ENCODE results near the gene OR6B2. TPM values are rescaled to one million over a fixed set of nuclear protein-coding genes. Genes with fewer than 3 reads are reported as not detected.

OR6B2 gene
- total and polyA plus RNA-seq, 4 donors: not detected

DNA sequence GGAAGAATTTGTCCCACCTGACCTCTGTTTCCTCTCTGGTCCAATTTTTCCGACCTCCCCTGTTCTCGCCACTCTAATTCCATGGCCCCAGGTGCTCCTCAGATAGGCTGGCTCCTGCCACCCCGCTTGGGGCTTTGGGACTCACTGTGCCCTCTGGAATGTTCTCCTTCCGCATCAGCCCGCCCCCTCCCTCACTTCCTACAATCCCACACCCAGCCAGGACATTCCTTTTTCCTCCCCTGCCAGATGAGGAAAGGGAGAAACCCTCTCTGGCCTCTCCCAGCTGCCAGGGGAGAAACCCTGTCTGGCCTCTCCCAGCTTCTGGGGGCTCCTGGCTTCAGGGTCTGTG is 3.1 kb upstream of the OR6B2 start:
- no peaks in the 10 kb centered on the region for H3K9me3 ChIP-seq (ENCODE audit: control insufficient read depth in 4 of 4, low read length in 3 of 4)
- H3K27ac ChIP-seq (ENCODE audit: low read depth in 1 of 2, low read length in 2 of 2): no peak overlapping the region
- no peak for DNase-seq (ENCODE audit: low spot score)
- H3K27me3 ChIP-seq (ENCODE audit: control insufficient read depth in 4 of 4, insufficient read depth in 4 of 4, low read length in 3 of 4): peaks cover 0 to 12% (median 1%) of the 10 kb centered on the region in 4 donors
- no peaks in the 10 kb centered on the region for H3K36me3 ChIP-seq (ENCODE audit: control insufficient read depth in 4 of 4, insufficient read depth in 3 of 4, low read depth in 1 of 4, low read length in 3 of 4)
- H3K4me3 ChIP-seq (ENCODE audit: low read depth in 1 of 3, low read length in 3 of 3): no peak overlapping the region
- H3K4me1 ChIP-seq (ENCODE audit: control insufficient read depth in 4 of 4, insufficient read depth in 4 of 4, low read length in 3 of 4): no peaks in the 10 kb centered on the region
- no peak overlapping the region for H3K9ac ChIP-seq (ENCODE audit: low read depth in 1 of 2, low read length in 2 of 2)
- TF ChIP-seq, protein P1, sequence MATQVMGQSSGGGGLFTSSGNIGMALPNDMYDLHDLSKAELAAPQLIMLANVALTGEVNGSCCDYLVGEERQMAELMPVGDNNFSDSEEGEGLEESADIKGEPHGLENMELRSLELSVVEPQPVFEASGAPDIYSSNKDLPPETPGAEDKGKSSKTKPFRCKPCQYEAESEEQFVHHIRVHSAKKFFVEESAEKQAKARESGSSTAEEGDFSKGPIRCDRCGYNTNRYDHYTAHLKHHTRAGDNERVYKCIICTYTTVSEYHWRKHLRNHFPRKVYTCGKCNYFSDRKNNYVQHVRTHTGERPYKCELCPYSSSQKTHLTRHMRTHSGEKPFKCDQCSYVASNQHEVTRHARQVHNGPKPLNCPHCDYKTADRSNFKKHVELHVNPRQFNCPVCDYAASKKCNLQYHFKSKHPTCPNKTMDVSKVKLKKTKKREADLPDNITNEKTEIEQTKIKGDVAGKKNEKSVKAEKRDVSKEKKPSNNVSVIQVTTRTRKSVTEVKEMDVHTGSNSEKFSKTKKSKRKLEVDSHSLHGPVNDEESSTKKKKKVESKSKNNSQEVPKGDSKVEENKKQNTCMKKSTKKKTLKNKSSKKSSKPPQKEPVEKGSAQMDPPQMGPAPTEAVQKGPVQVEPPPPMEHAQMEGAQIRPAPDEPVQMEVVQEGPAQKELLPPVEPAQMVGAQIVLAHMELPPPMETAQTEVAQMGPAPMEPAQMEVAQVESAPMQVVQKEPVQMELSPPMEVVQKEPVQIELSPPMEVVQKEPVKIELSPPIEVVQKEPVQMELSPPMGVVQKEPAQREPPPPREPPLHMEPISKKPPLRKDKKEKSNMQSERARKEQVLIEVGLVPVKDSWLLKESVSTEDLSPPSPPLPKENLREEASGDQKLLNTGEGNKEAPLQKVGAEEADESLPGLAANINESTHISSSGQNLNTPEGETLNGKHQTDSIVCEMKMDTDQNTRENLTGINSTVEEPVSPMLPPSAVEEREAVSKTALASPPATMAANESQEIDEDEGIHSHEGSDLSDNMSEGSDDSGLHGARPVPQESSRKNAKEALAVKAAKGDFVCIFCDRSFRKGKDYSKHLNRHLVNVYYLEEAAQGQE (IDR thresholded peaks at IDR 0.05): no peak
- TF ChIP-seq, protein P2, sequence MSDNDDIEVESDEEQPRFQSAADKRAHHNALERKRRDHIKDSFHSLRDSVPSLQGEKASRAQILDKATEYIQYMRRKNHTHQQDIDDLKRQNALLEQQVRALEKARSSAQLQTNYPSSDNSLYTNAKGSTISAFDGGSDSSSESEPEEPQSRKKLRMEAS (IDR thresholded peaks at IDR 0.05): no peak
- TF ChIP-seq FOXA1 (IDR thresholded peaks at IDR 0.05) (no peak), TAF1 (conservative IDR thresholded peaks at IDR 0.05) (no peak), JUND (IDR thresholded peaks at IDR 0.05) (no peak), NR2F2 (IDR thresholded peaks at IDR 0.05) (no peak), HNF4G (IDR thresholded peaks at IDR 0.05) (no peak), EGR1 (IDR thresholded peaks at IDR 0.05; ENCODE audit: low read depth in 2 of 2) (no peak), GABPA (IDR thresholded peaks at IDR 0.05 in 1 of 2, conservative IDR thresholded peaks at IDR 0.05 in 1 of 2) (no peak), FOXA2 (IDR thresholded peaks at IDR 0.05) (no peak), SP1 (IDR thresholded peaks at IDR 0.05) (no peak)
- TF ChIP-seq, protein P3, sequence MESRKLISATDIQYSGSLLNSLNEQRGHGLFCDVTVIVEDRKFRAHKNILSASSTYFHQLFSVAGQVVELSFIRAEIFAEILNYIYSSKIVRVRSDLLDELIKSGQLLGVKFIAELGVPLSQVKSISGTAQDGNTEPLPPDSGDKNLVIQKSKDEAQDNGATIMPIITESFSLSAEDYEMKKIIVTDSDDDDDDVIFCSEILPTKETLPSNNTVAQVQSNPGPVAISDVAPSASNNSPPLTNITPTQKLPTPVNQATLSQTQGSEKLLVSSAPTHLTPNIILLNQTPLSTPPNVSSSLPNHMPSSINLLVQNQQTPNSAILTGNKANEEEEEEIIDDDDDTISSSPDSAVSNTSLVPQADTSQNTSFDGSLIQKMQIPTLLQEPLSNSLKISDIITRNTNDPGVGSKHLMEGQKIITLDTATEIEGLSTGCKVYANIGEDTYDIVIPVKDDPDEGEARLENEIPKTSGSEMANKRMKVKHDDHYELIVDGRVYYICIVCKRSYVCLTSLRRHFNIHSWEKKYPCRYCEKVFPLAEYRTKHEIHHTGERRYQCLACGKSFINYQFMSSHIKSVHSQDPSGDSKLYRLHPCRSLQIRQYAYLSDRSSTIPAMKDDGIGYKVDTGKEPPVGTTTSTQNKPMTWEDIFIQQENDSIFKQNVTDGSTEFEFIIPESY (IDR thresholded peaks at IDR 0.05): no peak
- TF ChIP-seq, protein P4, sequence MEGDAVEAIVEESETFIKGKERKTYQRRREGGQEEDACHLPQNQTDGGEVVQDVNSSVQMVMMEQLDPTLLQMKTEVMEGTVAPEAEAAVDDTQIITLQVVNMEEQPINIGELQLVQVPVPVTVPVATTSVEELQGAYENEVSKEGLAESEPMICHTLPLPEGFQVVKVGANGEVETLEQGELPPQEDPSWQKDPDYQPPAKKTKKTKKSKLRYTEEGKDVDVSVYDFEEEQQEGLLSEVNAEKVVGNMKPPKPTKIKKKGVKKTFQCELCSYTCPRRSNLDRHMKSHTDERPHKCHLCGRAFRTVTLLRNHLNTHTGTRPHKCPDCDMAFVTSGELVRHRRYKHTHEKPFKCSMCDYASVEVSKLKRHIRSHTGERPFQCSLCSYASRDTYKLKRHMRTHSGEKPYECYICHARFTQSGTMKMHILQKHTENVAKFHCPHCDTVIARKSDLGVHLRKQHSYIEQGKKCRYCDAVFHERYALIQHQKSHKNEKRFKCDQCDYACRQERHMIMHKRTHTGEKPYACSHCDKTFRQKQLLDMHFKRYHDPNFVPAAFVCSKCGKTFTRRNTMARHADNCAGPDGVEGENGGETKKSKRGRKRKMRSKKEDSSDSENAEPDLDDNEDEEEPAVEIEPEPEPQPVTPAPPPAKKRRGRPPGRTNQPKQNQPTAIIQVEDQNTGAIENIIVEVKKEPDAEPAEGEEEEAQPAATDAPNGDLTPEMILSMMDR (IDR thresholded peaks at IDR 0.05; ENCODE audit: low read depth, low read length, missing input control): no peak
- WGBS: 43% methylated on average over 5 of the region's 5 CpGs

DNA sequence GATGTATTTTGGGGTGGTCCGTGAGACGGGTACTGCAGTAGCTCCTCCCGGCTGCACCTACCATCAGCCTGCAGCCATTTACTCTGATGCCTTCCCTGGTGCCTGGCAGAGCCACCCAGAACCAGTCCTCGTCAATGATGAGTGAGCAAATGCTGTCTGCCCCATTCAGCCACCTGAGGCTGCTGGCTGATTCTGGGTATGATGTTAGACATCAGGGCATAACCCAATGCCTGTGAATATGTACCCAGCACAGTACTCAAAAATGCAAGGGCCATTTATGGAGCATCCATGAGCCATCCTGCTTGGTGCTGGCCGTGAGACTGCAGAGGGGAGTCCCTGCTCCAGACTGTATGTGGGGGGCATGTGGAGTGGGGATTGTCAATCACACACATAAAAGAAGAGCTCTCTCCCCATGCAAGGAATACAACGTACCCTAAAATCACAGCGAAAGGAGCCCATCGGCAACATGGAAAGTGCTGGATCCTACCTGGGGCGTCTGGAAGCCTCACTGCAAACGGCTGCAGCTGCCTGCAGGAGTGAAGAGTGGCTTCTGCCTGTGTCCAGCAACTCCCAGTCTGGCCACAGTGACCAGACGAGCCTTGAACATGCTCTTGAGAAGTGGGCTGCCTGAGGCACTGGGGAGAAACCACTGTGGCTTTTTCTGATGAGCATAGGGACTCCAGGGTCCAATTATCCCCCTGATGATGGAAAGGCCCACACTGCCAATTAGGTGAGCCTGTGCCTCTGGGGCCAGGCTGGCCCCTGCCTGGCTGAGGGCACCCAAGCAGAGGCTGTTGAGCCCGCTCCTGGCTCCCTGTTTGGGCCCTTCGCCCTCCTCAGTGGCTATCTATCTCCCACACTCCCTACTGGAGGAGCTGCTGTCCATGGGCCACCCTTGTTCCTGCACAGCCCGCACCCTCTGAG is 2.4 kb upstream of the OR6B2 start:
- Histone ChIP-seq H3K9me3 (ENCODE audit: control insufficient read depth in 4 of 4, low read length in 3 of 4) (no peaks in the 10 kb centered on the region), H3K4me3 (ENCODE audit: low read depth in 1 of 3, low read length in 3 of 3) (no peak overlapping the region), H3K27me3 (ENCODE audit: control insufficient read depth in 4 of 4, insufficient read depth in 4 of 4, low read length in 3 of 4) (peaks cover 0 to 10% (median 1%) of the 10 kb centered on the region in 4 donors), H3K9ac (ENCODE audit: low read depth in 1 of 2, low read length in 2 of 2) (no peak overlapping the region), H3K27ac (ENCODE audit: low read depth in 1 of 2, low read length in 2 of 2) (no peak overlapping the region), H3K4me1 (ENCODE audit: control insufficient read depth in 4 of 4, insufficient read depth in 4 of 4, low read length in 3 of 4) (no peaks in the 10 kb centered on the region), H3K36me3 (ENCODE audit: control insufficient read depth in 4 of 4, insufficient read depth in 3 of 4, low read depth in 1 of 4, low read length in 3 of 4) (no peaks in the 10 kb centered on the region)
- no peak for DNase-seq (ENCODE audit: low spot score)
- WGBS: 63% methylated on average over 14 of the region's 14 CpGs
- TF ChIP-seq RAD21 (IDR thresholded peaks at IDR 0.05) (no peak), FOXA1 (IDR thresholded peaks at IDR 0.05) (no peak), NR2F2 (IDR thresholded peaks at IDR 0.05) (no peak), GABPA (IDR thresholded peaks at IDR 0.05 in 1 of 2, conservative IDR thresholded peaks at IDR 0.05 in 1 of 2) (no peak), RXRA (IDR thresholded peaks at IDR 0.05) (no peak), HNF4A (conservative IDR thresholded peaks at IDR 0.05) (no peak)
- TF ChIP-seq, protein P1 (IDR thresholded peaks at IDR 0.05): no peak
- TF ChIP-seq, protein P5, sequence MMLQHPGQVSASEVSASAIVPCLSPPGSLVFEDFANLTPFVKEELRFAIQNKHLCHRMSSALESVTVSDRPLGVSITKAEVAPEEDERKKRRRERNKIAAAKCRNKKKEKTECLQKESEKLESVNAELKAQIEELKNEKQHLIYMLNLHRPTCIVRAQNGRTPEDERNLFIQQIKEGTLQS (IDR thresholded peaks at IDR 0.05): no peak
- TF ChIP-seq, protein P4 (IDR thresholded peaks at IDR 0.05; ENCODE audit: low read depth, low read length, missing input control): no peak

Measured in liver (tissue), 9 donors.